Measurements from ENCODE around the gene ZBED5.
"Not testable (repeated sequence)": the region's sequence is repeated elsewhere in the genome, so short reads cannot be mapped to it uniquely, and the experiment has no call there.

ZBED5 gene

DNA sequence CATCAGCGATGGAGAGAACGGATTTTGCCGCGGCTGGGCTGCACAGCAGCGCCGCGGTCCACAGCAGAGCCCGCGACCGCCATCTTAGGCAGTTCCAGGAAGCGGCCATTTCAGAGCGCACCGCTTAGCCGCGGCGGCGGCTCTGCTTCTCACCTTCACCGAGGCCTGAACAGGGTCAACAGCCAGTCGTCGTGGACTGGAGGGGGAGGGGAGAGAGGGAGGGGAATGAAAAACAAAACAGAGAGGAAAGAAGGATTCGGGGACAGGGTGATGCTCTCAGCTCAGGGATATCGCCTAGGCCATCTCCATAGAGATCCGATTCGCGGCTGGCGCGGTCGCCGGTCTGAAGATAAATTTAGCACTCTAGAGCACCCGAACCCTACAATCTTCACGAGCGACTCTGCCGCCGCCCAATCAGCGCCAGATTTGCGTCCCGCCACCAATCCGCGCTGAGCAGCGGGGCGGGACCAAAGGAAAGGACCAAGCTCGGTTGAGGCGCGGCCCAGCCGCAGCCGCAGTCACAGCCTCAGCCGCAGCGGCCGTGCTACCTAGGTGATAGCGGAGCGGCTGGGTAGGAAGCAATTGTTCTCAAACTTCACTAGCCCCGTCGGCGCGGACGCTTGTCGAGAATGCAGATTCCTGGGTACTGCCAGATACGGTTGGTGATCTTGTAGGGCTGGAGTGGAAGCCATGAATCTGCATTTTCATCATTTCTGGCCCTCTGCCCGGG is at the start of gene ZBED5:
Gene ZBED5 (minus strand): TSS at position 345 of the 730 bp plus-strand sequence. CDS start 3,108 bp downstream, outside the sequence.
- peak; percentile 94 for DNase-seq

DNA sequence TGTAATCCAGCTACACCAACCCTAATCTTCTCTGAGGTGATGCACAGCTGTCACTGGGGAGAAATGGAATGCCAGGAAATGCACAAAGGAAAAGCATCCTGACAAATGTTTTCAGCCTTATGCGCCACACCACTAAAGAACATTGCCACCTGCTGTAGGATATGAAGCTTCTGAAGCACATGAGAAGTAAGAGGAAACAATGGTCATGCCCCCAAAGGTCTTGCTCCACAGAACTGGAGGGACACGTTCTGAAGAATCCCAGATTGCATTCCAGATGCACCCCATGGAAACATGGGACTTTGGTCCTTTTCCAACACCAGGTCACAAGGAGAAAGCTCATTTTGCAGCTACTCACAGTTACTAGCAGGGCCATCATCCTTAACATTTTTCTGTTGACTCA is 48.7 kb upstream of the ZBED5 start:
- peak; percentile 67 for DNase-seq

- DNase-seq: no peak
Measured at GRCh38 chr11:10902301-10903063, 44.6 kb upstream of the ZBED5 start.

DNA sequence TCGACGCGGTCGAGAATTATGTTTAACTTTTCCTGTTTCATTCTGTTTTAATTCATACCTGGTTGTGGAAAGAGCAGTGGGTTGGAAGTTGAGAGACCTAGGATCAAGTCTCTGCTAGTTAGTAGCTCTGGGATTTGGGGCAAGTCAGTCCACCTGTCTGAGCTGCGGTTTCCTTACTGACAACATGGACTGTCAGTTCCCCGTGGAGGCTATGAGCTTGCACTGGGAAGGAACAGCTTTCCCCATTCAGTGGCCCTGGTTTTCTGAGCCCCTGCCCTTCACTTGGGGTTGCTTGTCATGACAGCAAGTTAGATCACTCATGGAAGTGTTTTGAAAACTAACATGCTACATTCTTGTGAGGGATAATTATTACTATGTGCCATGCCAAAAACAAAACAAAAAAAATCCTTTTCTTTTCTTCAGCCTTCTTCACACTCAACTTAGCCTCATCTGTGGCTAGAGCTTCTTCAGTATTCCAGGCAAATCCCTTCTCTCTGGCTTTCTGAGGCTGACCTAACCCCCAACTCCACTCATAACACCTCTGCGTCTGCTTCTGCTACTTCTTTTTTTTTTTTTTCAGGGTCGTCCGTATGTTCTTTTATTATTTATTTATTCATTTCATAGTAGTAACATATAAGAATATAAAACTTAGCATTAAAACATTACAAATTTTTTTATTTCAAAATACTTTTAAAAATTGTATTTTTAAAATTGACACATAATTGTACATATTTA is 43.0 kb upstream of the ZBED5 start:
- no peak for DNase-seq

DNA sequence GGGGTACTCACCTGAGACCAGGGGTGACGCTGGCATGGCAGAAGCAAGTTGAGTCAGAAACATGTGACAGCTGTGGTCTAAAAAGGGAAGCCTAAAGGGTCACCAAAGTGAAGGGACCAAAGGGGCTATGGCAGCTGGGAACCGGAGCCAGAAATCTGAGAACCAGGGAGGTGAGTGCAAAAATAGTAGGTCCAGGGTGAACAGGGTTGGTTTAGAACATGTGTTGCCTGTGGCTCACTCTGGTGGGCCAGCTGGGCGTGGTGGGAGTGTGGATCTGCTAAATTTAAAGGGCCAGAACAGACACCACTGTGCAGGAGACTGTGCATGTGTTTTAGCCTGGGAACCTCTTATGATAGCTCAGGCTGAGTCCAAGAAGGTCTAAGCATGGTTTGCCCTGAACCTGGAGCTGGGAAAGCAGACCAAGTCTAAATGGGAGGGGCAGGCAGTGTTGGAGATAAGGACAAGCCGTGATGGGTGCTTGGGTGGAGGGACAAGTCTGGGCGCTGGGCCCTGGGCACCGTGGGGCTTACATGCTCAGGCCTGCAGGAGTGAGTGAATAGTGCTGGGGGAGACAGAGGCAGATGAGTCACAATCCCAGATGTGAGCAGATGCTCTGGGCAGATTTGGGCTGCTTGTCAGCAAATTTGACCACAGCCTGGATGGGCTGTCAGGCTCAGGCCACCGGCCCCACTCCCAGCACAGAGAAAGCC is 41.4 kb upstream of the ZBED5 start:
- DNase-seq: peak; percentile 45

GRCh38 chr11:10898763-10899025 is 40.8 kb upstream of the ZBED5 start:
- DNase-seq: no peak

DNA sequence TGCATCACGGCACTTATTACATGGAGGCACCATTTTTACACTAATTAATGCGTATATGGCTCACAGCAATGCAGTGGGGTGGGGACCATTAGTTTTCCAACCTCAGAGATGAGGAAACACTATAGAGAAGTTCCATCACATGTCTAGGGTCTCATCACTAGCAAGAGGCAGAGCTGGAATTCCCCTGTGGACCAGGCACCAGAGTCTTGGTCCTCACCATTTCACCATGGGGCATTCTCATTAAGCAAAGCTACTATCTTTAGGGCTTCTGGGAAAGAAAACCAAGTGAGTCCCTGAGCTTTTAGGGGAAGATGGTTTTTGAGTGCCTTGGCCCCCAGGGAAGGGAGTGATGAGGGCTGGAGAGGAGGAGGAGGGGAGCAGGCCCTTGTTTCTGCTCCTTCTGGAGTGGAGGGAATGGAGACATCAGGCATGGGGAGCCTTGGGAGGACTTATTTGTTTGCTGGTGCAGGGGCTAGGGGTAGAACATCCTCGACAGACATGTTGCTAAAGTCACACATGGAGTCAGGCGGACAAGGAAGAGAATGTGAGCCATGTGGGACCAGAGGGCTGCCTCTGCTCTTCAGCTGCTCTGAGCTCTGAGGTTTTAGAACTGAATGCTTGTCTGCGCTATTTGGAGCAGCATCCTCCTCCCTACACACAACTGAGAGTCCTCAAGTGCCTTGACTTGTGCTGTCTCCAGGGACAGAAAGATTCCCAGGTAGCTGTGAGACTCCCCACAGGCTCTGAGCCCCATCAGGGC is 40.3 kb upstream of the ZBED5 start:
- no peak for DNase-seq

DNA sequence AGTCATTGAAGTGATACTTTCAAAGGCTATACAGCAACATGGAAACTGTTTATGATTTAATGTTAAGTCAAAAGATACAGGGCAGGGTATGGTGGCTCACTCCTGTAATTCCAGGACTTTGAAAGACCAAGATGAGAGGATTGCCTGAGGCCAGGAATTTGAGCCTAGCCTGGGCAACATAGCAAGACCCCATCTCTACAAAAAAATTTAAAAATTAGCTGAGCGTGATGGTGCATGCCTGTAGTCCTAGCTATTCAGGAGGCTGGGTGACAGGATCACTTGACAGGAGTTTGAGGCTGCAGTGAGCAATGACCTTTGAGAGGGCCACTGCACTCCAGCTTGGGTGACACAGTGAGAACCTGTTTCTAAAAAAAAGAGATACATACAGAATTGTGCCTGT is 39.3 kb upstream of the ZBED5 start:
- no peak for DNase-seq

DNA sequence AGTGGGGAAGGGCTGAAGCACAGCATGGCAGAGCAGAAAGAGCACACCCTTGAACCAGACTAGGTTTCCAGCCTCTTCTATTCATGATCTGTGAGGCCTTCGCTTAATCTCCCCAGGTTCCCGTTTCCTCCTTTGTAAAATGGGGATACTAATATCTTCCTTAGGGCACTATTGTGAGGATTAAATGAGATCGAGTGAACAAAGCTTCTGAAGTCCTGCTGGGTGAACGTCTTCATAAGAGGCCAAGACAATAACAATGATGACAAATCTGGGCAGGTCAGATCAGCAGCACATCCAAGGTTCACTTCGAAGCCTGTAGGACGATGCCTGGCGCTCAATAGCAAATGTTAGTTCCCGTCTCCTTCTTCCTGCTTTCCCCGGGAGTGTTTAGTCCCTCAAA is 38.6 kb upstream of the ZBED5 start:
- no peak for DNase-seq

DNA sequence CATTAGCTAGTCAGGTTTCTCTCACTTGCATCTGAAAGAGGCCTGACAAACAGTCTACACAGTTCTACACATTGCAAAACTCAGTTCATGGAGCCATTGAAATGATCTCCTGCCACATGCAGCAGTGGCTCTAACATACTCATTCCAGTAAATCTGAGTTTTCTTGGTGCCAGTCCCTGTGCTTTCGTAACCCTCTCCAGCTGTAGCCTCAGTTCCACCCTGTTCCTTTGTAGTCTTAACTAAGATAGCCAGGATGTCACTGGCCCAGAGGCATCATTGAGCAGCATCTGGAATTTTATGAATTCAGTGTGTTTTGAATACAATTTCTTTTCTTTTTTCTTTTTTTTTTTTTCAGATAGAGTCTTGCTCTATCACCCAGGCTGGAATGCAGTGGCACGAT is 37.4 kb upstream of the ZBED5 start:
- DNase-seq: no peak

DNA sequence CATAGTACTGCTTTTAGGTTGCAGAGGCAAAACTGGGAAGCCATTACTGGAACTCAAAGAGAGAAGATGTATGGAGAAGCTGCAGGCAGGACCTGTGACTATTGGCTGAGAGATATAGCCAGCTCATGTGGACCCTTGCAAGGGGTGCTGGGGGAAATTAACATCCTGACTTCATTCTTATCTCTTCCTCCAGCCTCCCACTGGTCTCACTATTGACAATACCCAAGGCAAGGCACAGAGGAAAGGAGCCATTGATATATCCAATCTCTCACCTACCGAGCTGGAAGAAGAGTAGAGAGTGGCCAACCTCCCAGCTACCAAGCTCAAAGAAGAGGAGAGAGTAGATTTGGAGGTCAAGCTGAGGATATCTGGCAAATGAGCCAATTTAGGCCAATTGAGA is 36.8 kb upstream of the ZBED5 start:
- no peak for DNase-seq

GRCh38 chr11:10893714-10894151 is 35.9 kb upstream of the ZBED5 start:
- DNase-seq: peak; percentile 6

DNA sequence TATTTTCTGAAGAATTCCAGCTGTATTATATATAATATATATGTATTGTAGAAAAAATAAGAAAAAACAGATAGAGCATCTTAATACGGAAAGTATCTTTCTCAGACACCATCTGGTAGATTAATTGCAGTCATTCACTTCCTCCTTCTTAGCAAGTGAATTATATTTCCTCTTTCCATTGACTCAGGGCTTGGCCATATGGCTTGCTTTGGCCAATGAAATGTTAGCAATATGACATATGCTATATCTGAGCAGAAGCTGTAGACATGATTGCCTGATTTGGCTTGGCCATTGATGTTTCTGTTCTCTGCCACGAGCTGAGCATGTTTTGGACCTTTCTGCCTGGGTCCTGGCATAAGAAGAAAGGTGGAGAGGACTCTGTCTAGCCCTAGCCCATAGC is 34.4 kb upstream of the ZBED5 start:
- DNase-seq: peak; percentile 5

- DNase-seq: no peak
Measured at GRCh38 chr11:10891151-10891720, 33.4 kb upstream of the ZBED5 start.

DNA sequence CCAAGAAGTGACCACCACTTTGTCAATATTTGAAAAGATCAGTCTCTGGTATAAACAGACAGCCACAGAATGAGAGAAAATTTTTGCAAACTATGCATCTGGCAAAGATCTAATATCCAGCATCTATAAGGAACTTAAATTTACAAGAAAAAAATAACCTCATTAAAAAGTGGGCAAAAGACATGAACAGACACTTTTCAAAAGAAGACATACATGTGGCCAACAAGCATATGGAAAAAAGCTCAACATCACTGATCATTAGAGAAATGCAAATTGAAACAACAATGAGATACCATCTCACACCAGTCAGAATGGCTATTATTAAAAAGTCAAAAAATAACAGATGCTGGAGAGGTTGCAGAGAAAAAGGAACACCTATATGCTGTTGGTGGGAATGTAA is 32.2 kb upstream of the ZBED5 start:
- DNase-seq: not testable (repeated sequence)

- DNase-seq: no peak
Measured at GRCh38 chr11:10887307-10887706, 29.5 kb upstream of the ZBED5 start.

DNA sequence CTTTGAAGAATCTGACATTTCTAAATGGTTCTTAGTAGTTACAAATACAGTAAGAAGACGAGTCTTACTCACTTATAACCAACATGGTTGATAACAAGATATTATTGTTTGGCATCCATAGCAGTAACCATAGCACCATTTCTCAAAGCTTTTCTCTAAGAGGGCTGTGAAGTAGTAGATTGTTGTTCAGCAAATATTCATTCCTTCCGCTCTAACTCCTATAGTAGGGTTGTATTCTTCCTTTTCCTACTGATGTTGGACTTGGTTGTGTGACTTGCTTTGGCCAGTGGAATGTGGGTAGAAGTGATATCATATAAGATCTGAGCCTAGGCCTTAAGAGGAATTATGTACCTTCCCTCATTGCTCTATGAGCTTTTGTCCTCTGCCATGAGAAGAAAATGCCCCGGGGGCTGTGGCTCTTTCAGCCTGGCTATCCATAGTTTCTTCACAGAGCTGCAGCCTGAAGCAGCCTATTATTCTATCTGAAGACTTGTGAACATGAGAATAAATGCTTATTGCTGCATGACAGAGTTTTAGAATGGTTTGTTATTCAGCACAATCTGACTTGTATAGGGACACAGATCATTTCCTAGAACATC is 28.9 kb upstream of the ZBED5 start:
- no peak for DNase-seq

- no peak for DNase-seq
Measured at GRCh38 chr11:10885703-10886363, 28.0 kb upstream of the ZBED5 start.

DNA sequence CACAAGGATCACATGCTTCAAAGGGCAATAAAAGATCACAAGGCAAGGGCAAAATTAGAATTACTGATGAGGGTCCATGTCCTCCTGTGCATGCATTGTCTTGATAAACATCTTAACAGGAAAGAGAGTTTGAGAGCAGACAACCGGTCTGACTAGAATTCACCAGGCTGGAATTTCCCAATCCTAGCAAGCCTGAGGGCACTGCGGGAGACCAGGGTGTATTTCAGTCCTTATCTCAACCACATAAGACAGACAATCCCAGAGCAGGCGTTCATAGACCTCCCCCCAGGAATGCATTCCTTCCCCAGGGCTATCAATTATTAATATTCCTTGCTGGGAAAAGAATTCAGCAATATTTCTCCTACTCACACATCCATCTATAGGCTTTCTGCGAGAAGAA is 26.4 kb upstream of the ZBED5 start:
- not testable (repeated sequence) for DNase-seq

- DNase-seq: no peak
Measured at GRCh38 chr11:10881892-10882291, 24.0 kb upstream of the ZBED5 start.

All from NCI-H1694 treated with DMSO at 0.1 percent for 48 hours (cell line).